Neural cell (in vitro differentiated cells): ENCODE data around the gene IFNA2.

Experiments
- EP300 ChIP-seq: fragments of 450-650 bp; conservative IDR thresholded peaks from 2 replicates; pipeline ENCODE4 v1.6.1; 2014; ENCODE audit warnings: antibody characterized with exemption, mild to moderate bottlenecking, moderate library complexity; ENCODE audit not compliant: poor library complexity, severe bottlenecking
- EZH2 ChIP-seq: fragments of 200-600, 300-800 bp; shearing (Covaris generic), sonication (generic); IDR thresholded peaks from 2 replicates; pipeline ENCODE4 v1.6.1; 2014; ENCODE audit warnings: antibody characterized with exemption, low read length, borderline replicate concordance, mild to moderate bottlenecking; ENCODE audit not compliant: insufficient read depth, poor library complexity, severe bottlenecking
- MXI1 ChIP-seq: fragments of 450-650 bp; conservative IDR thresholded peaks from 2 replicates; pipeline ENCODE4 v1.6.1; 2014; ENCODE audit warnings: antibody characterized with exemption, mild to moderate bottlenecking; ENCODE audit not compliant: poor library complexity, severe bottlenecking
- POLR2AphosphoS5 ChIP-seq: IDR thresholded peaks from 2 replicates; pipeline ENCODE4 v1.6.1; 2012
- RAD21 ChIP-seq: fragments of 450-650 bp; conservative IDR thresholded peaks from 2 replicates; pipeline ENCODE4 v1.6.1; 2014; ENCODE audit warnings: antibody characterized with exemption, mild to moderate bottlenecking, moderate library complexity
- SMC3 ChIP-seq: fragments of 450-650 bp; conservative IDR thresholded peaks from 2 replicates; pipeline ENCODE4 v1.6.1; 2014; ENCODE audit warnings: antibody characterized with exemption, mild to moderate bottlenecking, moderate library complexity; ENCODE audit not compliant: poor library complexity
- TAF1 ChIP-seq: IDR thresholded peaks from 2 replicates; pipeline ENCODE4 v1.6.1; 2012; ENCODE audit warnings: low read depth
- TF ChIP-seq, protein P1 (sequence below): fragments of 450-650 bp; IDR thresholded peaks from 2 replicates; pipeline ENCODE4 v1.5.1; 2014; ENCODE audit warnings: antibody characterized with exemption, mild to moderate bottlenecking, moderate library complexity; ENCODE audit not compliant: poor library complexity, severe bottlenecking
- TF ChIP-seq, protein P2 (sequence below): IDR thresholded peaks from 2 replicates; pipeline ENCODE4 v1.6.1; 2012; ENCODE audit warnings: borderline replicate concordance

DNA sequence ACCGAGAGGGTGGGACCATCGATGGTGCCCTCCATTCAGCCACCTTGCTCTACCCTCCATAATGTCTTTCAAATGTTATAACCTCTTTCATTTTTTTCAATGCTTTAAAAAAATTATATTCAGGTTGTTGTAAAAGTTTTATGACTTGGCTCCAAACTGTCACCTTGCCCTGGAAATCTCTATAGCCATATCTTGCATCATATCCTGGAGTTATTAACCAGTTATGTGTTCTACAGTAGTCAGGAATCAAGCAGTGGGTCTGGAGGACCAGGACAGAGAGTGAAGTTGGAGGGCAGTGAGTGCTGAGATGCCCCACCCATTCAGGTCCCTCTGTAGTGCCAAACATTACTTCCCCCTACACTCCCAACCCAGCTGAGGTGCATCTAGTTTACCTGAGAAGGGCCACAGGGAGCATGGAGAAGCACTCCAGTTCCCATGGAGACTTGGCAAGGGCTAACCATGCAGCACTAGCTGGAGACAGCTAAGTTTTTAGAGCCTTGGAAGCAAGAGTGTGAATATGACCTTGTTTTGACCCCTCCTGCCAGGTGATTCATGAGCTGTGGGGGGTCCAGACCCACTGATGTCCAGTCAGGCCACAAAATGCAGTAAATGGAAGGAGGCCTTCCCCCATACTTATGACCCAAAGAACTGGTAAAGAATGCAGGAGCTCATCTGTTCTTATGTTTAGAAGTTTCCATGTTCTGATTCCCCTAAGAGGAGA, 29.2 kb upstream of the IFNA2 start:
- TF ChIP-seq, protein P1, sequence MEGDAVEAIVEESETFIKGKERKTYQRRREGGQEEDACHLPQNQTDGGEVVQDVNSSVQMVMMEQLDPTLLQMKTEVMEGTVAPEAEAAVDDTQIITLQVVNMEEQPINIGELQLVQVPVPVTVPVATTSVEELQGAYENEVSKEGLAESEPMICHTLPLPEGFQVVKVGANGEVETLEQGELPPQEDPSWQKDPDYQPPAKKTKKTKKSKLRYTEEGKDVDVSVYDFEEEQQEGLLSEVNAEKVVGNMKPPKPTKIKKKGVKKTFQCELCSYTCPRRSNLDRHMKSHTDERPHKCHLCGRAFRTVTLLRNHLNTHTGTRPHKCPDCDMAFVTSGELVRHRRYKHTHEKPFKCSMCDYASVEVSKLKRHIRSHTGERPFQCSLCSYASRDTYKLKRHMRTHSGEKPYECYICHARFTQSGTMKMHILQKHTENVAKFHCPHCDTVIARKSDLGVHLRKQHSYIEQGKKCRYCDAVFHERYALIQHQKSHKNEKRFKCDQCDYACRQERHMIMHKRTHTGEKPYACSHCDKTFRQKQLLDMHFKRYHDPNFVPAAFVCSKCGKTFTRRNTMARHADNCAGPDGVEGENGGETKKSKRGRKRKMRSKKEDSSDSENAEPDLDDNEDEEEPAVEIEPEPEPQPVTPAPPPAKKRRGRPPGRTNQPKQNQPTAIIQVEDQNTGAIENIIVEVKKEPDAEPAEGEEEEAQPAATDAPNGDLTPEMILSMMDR: no peak
- TF ChIP-seq RAD21 (no peak), EZH2 (no peak), EP300 (no peak), POLR2AphosphoS5 (no peak), TAF1 (no peak), MXI1 (no peak), SMC3 (no peak)
- TF ChIP-seq, protein P2, sequence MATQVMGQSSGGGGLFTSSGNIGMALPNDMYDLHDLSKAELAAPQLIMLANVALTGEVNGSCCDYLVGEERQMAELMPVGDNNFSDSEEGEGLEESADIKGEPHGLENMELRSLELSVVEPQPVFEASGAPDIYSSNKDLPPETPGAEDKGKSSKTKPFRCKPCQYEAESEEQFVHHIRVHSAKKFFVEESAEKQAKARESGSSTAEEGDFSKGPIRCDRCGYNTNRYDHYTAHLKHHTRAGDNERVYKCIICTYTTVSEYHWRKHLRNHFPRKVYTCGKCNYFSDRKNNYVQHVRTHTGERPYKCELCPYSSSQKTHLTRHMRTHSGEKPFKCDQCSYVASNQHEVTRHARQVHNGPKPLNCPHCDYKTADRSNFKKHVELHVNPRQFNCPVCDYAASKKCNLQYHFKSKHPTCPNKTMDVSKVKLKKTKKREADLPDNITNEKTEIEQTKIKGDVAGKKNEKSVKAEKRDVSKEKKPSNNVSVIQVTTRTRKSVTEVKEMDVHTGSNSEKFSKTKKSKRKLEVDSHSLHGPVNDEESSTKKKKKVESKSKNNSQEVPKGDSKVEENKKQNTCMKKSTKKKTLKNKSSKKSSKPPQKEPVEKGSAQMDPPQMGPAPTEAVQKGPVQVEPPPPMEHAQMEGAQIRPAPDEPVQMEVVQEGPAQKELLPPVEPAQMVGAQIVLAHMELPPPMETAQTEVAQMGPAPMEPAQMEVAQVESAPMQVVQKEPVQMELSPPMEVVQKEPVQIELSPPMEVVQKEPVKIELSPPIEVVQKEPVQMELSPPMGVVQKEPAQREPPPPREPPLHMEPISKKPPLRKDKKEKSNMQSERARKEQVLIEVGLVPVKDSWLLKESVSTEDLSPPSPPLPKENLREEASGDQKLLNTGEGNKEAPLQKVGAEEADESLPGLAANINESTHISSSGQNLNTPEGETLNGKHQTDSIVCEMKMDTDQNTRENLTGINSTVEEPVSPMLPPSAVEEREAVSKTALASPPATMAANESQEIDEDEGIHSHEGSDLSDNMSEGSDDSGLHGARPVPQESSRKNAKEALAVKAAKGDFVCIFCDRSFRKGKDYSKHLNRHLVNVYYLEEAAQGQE: no peak
